Fibroblast of lung (primary cell): Measurements from ENCODE around the gene TBC1D22B. TPM values are rescaled to one million over a fixed set of nuclear protein-coding genes. Genes with fewer than 3 reads are reported as not detected.

Experiments used
- DNase-seq, 2 donors: peaks; one replicate each; pipeline versions ENCODE4 v3.0.0 to v3.0.0-alpha.2; 2010; ENCODE audit warnings: low read depth in 2 of 2
- H2AFZ ChIP-seq: 2 replicates; pipeline ENCODE4 v1.5.1; 2012; ENCODE audit warnings: low read length, control low read depth, inconsistent platforms
- H3K27ac ChIP-seq: 2 replicates; pipeline ENCODE4 v1.5.1; 2011; ENCODE audit warnings: low read length, control low read depth; ENCODE audit not compliant: insufficient read depth
- H3K27me3 ChIP-seq: 2 replicates; pipeline ENCODE4 v1.5.1; 2011; ENCODE audit warnings: mild to moderate bottlenecking, low read length; ENCODE audit not compliant: control insufficient read depth, insufficient read depth
- H3K36me3 ChIP-seq: 2 replicates; pipeline ENCODE4 v1.5.1; 2011; ENCODE audit warnings: low read length; ENCODE audit not compliant: control insufficient read depth, insufficient read depth
- H3K4me1 ChIP-seq: 2 replicates; pipeline ENCODE4 v1.5.1; 2011; ENCODE audit warnings: low read length; ENCODE audit not compliant: control insufficient read depth, insufficient read depth; ENCODE audit errors: extremely low read depth
- H3K4me2 ChIP-seq: 2 replicates; pipeline ENCODE4 v1.5.1; 2011; ENCODE audit warnings: low read length, control low read depth; ENCODE audit not compliant: insufficient read depth; ENCODE audit errors: extremely low read depth
- H3K4me3 ChIP-seq, 4 experiments: fragments of 200-600 bp in 1 of 4; sonication (generic) in 1 of 4; replicated peaks in 1 of 4; 2 replicates each; pipeline ENCODE4 v1.5.1; 2011 to 2016; ENCODE audit warnings: low read length in 4 of 4, low read depth in 3 of 4, mild to moderate bottlenecking in 3 of 4, control low read depth in 2 of 4, inconsistent platforms in 1 of 4, mixed read lengths in 1 of 4; ENCODE audit not compliant: insufficient read depth in 1 of 4; ENCODE audit errors: control extremely low read depth in 1 of 4
- H3K79me2 ChIP-seq: 2 replicates; pipeline ENCODE4 v1.5.1; 2012; ENCODE audit warnings: mild to moderate bottlenecking, low read length, inconsistent platforms; ENCODE audit not compliant: control insufficient read depth, insufficient read depth
- H3K9ac ChIP-seq: 2 replicates; pipeline ENCODE4 v1.5.1; 2011; ENCODE audit warnings: mild to moderate bottlenecking, low read length, control low read depth; ENCODE audit not compliant: insufficient read depth
- H3K9me3 ChIP-seq: 2 replicates; pipeline ENCODE4 v1.5.1; 2012; ENCODE audit warnings: low read depth, low read length; ENCODE audit not compliant: control insufficient read depth, insufficient read depth
- H4K20me1 ChIP-seq: 2 replicates; pipeline ENCODE4 v1.5.1; 2011; ENCODE audit warnings: low read length; ENCODE audit not compliant: control insufficient read depth, insufficient read depth; ENCODE audit errors: extremely low read depth
- EZH2 ChIP-seq: IDR thresholded peaks from 2 replicates; pipeline ENCODE4 v1.5.1; 2012; ENCODE audit warnings: low read length, control low read depth, mild to moderate bottlenecking; ENCODE audit errors: missing control alignments
- polyA plus RNA-seq, 2 donors: library from polyadenylated mRNA; depleted of rRNA in 1 of 2; stranded (reverse) in 1 of 2; unstranded in 1 of 2; fragments of >200 nt; gene quantifications; 2 replicates each; pipeline ENCODE4 v1.2.1, GENCODE V29; 2011 to 2012; ENCODE audit warnings: missing spikeins in 1 of 2
- total RNA-seq: library from RNA; depleted of rRNA; stranded (reverse); fragments of >200 nt; gene quantifications from 2 replicates; pipeline ENCODE4 v1.2.1, GENCODE V29; 2014
- TF ChIP-seq, protein P1 (sequence below), 2 donors: IDR thresholded peaks in 1 of 2; conservative IDR thresholded peaks in 1 of 2; 1 replicate in 1 of 2; 2 replicates in 1 of 2; pipeline ENCODE4 v1.5.1; 2011 to 2012; ENCODE audit warnings: low read length in 2 of 2, control low read depth in 1 of 2, inconsistent platforms in 1 of 2, low read depth in 1 of 2, mild to moderate bottlenecking in 1 of 2

The TBC1D22B gene
- total and polyA plus RNA-seq, 2 donors (not counting 1 experiment from before 2014, with no cell fraction given): 6.3 to 9.7 TPM

DNA sequence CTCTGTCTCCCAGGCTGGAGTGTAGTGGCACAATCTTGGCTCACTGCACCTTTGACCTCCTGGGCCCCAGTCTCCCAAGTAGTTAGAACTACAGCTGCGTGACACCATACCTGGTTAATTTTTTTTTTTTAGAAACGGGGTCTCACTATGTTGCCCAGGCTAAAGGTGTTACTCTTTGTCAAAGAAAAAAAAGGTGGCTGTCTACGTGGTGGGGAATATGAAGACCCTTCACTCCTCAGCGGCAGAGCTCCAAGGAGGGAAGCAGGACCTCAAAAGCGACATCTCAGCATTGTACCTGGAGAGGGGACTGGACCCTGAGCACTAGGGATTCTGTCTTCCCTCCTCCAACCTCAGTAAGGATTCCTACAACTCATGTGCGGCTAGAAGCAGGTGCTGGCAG is 16.4 kb upstream of the TBC1D22B start:
- Histone ChIP-seq H3K27ac (peak overlapping the region; percentile 21), H3K4me1 (peaks cover 24% of the 10 kb centered on the region), H3K9me3 (no peaks in the 10 kb centered on the region), H3K4me3 (no peak overlapping the region), H2AFZ (no peak overlapping the region), H3K36me3 (no peaks in the 10 kb centered on the region), H4K20me1 (no peaks in the 10 kb centered on the region), H3K27me3 (no peaks in the 10 kb centered on the region), H3K79me2 (no peaks in the 10 kb centered on the region), H3K9ac (no peak overlapping the region), H3K4me2 (no peak overlapping the region)
- TF ChIP-seq, protein P1, sequence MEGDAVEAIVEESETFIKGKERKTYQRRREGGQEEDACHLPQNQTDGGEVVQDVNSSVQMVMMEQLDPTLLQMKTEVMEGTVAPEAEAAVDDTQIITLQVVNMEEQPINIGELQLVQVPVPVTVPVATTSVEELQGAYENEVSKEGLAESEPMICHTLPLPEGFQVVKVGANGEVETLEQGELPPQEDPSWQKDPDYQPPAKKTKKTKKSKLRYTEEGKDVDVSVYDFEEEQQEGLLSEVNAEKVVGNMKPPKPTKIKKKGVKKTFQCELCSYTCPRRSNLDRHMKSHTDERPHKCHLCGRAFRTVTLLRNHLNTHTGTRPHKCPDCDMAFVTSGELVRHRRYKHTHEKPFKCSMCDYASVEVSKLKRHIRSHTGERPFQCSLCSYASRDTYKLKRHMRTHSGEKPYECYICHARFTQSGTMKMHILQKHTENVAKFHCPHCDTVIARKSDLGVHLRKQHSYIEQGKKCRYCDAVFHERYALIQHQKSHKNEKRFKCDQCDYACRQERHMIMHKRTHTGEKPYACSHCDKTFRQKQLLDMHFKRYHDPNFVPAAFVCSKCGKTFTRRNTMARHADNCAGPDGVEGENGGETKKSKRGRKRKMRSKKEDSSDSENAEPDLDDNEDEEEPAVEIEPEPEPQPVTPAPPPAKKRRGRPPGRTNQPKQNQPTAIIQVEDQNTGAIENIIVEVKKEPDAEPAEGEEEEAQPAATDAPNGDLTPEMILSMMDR (conservative IDR thresholded peaks at IDR 0.05 in 1 of 2, IDR thresholded peaks at IDR 0.05 in 1 of 2; ENCODE audit: low read depth in 1 of 2, low read length in 2 of 2): no peak
- TF ChIP-seq EZH2: no peak
- DNase-seq: no peak

DNA sequence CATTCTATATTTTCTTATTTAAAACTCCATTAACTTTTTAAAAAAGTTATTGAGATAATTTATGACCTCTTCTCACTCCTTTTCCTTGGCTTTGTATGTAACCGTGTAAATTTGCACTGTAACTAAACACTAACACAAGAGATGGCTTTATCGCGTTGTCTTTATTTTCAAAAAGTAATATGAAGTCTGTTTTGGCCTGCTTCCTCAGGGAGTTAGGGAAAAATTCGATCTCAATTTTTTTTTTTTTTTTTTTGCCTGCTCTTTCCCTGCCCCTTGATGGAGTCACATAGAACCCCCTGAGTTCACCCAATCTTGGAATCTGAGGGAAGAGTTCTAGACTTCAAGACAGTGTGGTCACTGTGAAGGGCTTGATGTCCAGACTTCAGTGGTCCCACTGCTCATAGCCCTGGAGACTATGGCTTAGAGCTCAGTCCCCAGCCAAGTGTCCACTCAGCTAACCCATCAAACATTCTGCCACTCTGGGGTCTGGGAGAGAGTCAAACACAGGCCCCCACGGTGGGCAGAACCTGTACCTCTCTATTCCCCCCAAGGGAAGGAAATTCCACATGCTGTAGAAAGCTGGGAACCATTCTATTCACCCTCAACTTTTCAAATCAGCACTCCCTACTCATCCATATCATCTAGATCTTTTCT is 15.7 kb upstream of the TBC1D22B start:
- TF ChIP-seq, protein P1 (conservative IDR thresholded peaks at IDR 0.05 in 1 of 2, IDR thresholded peaks at IDR 0.05 in 1 of 2; ENCODE audit: low read depth in 1 of 2, low read length in 2 of 2): no peak
- TF ChIP-seq EZH2: no peak
- H3K4me1 ChIP-seq: peaks cover 24% of the 10 kb centered on the region
- no peak overlapping the region for H3K4me3 ChIP-seq
- peak overlapping the region; percentile 99 for H3K27ac ChIP-seq
- no peaks in the 10 kb centered on the region for H4K20me1 ChIP-seq
- peak overlapping the region; percentile 21 for H3K9ac ChIP-seq
- no peaks in the 10 kb centered on the region for H3K79me2 ChIP-seq
- no peak overlapping the region for H2AFZ ChIP-seq
- H3K27me3 ChIP-seq: no peaks in the 10 kb centered on the region
- DNase-seq: no peak
- H3K9me3 ChIP-seq: no peaks in the 10 kb centered on the region
- H3K36me3 ChIP-seq: no peaks in the 10 kb centered on the region
- H3K4me2 ChIP-seq: peak overlapping the region; percentile 55

DNA sequence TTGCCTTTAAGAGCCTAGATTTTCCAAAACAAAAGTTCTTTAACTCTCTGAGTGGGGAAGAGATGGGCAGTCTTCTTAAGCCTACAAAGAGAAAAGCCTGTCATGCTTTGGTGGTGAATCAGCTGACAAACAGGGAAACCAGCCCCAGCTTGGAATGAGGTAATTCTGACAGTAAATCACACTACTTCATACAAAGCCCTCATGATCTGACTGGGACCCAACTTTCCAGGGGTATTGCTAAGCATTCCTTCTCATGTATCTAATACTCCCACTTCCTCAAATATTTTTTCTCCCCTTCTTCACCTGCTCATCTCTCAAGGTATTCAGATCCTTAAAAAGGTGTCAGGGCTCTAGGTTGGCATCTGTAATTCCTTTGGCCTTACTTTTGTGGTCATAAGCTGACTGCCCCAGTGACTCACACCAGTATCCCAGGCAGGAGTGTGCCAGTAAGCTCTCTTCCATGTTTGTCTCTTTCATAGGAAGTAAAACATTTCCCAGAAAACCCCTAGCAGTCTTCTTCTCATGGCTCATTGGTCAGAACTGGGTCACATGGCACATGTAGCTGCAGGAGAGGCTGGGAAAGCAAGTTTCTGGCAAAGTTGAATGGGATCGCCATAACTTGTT is 15.0 kb upstream of the TBC1D22B start:
- peak overlapping the region; percentile 47 for H3K9ac ChIP-seq

More for the DNA sequence above, 15.0 kb upstream of the TBC1D22B start:
- no peak for TF ChIP-seq EZH2
- TF ChIP-seq, protein P1 (conservative IDR thresholded peaks at IDR 0.05 in 1 of 2, IDR thresholded peaks at IDR 0.05 in 1 of 2; ENCODE audit: low read depth in 1 of 2, low read length in 2 of 2): no peak
- Histone ChIP-seq H3K9me3 (no peaks in the 10 kb centered on the region), H3K4me3 (no peak overlapping the region), H3K79me2 (no peaks in the 10 kb centered on the region), H2AFZ (no peak overlapping the region), H3K27ac (peak overlapping the region; percentile 99), H3K36me3 (no peaks in the 10 kb centered on the region), H3K4me2 (peak overlapping the region; percentile 60), H4K20me1 (no peaks in the 10 kb centered on the region), H3K27me3 (no peaks in the 10 kb centered on the region), H3K4me1 (peaks cover 24% of the 10 kb centered on the region)
- DNase-seq: peak; percentile 99 to 100
